Left cardiac atrium (tissue), 2 donors: Measurements from ENCODE around the gene ADGRA3. TPM values are rescaled to one million over a fixed set of nuclear protein-coding genes. Genes with fewer than 3 reads are reported as not detected.

Experiments
- total RNA-seq, 2 donors: library from RNA; stranded (reverse); fragmentation: NEBNext Ultra II Directional; extraction: Animal tissue kit (Norgen Biotek cat#: 25700); gene quantifications; one replicate each; pipeline ENCODE4 v1.2.1, GENCODE V29; 2021
- donor health status: DM: no; HTN: yes; CAD: no; lungs with severe emphysema.
- donor health status: DM: yes; HTN: yes; CAD: no.

Gene ADGRA3
- total RNA-seq, 2 donors from 2014 or later = 19.3 to 28.0 TPM

Other genes starting within 250 kb of the ADGRA3 start
- gene GBA3, start 176.9 kb upstream of the ADGRA3 start, total RNA-seq = not detected